ENCODE measurements around the gene CXCL17. TPM values are rescaled to one million over a fixed set of nuclear protein-coding genes. Genes with fewer than 3 reads are reported as not detected.

CXCL17 gene
- total RNA-seq, 1 donor from 2014 or later, result not detected

- no peaks in the 10 kb centered on the region for H3K9me3 ChIP-seq
- DNase-seq (ENCODE audit: low spot score in 2 of 2), result no peak
- H3K27ac ChIP-seq, result no peak overlapping the region
- H3K4me1 ChIP-seq, result no peaks in the 10 kb centered on the region
- H3K27me3 ChIP-seq, result no peaks in the 10 kb centered on the region
- intact Hi-C loops (cut with DNase I), result no loop called here
- no peak for TF ChIP-seq CTCF (IDR thresholded peaks at IDR 0.05)
- no peak overlapping the region for H3K4me3 ChIP-seq
- H3K36me3 ChIP-seq, result no peaks in the 10 kb centered on the region
Measured at GRCh38 chr19:42480335-42481095, 37.8 kb upstream of the CXCL17 start.

DNA sequence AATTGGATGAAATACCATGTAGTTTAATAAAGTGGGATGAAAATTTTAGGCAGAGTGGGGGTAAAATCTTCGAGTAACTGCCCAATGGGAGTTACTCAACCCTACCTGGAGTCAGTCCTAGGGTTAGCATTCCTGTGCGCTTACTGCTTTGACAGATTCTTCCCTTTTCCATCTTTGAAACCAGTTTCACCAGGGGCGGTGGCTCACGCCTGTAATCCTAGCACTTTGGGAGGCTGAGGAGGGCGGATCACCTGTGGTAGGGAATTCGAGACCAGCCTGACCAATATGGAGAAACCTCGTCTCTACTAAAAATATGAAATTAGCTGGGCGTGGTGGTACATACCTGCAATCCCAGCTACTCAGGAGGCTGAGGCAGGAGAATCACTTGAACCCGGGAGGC lies 37.0 kb upstream of the CXCL17 start:
- no peak for DNase-seq (ENCODE audit: low spot score in 2 of 2)
- no peaks in the 10 kb centered on the region for H3K27me3 ChIP-seq
- H3K9me3 ChIP-seq, result no peaks in the 10 kb centered on the region
- H3K36me3 ChIP-seq, result no peaks in the 10 kb centered on the region
- TF ChIP-seq CTCF (IDR thresholded peaks at IDR 0.05), result no peak
- intact Hi-C loops (cut with DNase I), result no loop called here
- no peak overlapping the region for H3K4me3 ChIP-seq
- H3K4me1 ChIP-seq, result no peaks in the 10 kb centered on the region
- H3K27ac ChIP-seq, result no peak overlapping the region

GRCh38 chr19:42478765-42479311 lies 36.1 kb upstream of the CXCL17 start:
- intact Hi-C loops (cut with DNase I), result no loop called here
- no peak for TF ChIP-seq CTCF (IDR thresholded peaks at IDR 0.05)
- no peak for DNase-seq (ENCODE audit: low spot score in 2 of 2)
- Histone ChIP-seq H3K27me3 (no peaks in the 10 kb centered on the region), H3K9me3 (no peaks in the 10 kb centered on the region), H3K4me1 (no peaks in the 10 kb centered on the region), H3K36me3 (no peaks in the 10 kb centered on the region), H3K4me3 (no peak overlapping the region), H3K27ac (no peak overlapping the region)

DNA sequence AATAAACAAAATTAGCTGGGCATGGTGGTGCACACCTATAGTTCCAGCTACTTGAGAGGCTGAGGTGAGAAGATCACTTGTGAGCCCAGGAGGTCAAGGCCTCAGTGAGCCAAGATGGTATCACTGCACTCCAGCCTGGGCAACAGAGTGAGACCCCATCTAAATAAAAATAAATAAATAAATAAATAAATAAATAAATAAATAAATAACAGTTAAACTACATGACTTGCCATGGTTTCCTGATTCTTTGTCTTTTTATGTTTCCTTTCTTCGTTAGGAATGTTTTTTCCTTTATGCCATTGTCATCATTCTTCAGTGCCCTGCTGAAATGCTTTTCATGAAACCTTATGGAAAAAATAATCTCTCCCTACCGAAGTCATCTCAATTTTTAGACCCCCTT lies 35.2 kb upstream of the CXCL17 start:
- no peaks in the 10 kb centered on the region for H3K9me3 ChIP-seq
- no peaks in the 10 kb centered on the region for H3K27me3 ChIP-seq
- TF ChIP-seq CTCF (IDR thresholded peaks at IDR 0.05), result no peak
- no peak for DNase-seq (ENCODE audit: low spot score in 2 of 2)
- intact Hi-C loops (cut with DNase I), result no loop called here
- no peak overlapping the region for H3K4me3 ChIP-seq
- no peaks in the 10 kb centered on the region for H3K36me3 ChIP-seq
- H3K4me1 ChIP-seq, result no peaks in the 10 kb centered on the region
- H3K27ac ChIP-seq, result no peak overlapping the region

- Histone ChIP-seq H3K4me1 (no peaks in the 10 kb centered on the region), H3K9me3 (no peaks in the 10 kb centered on the region), H3K27ac (no peak overlapping the region), H3K36me3 (no peaks in the 10 kb centered on the region), H3K4me3 (no peak overlapping the region), H3K27me3 (no peaks in the 10 kb centered on the region)
- no peak for DNase-seq (ENCODE audit: low spot score in 2 of 2)
- intact Hi-C loops (cut with DNase I), result no loop called here
- TF ChIP-seq CTCF (IDR thresholded peaks at IDR 0.05), result no peak
Measured at GRCh38 chr19:42477117-42477516, 34.4 kb upstream of the CXCL17 start.

All from ascending aorta (tissue), 2 donors.